OCI-LY7 (cell line): ENCODE data around the gene GHDC. TPM values are rescaled to one million over a fixed set of nuclear protein-coding genes. Genes with fewer than 3 reads are reported as not detected.
"Not testable (repeated sequence)": the region's sequence is repeated elsewhere in the genome, so short reads cannot be mapped to it uniquely, and the experiment has no call there.

Experiments used
- BruUV-seq: library from RNA; stranded (reverse); fragments of 400-500 nt; replicated peaks from 2 replicates; lab custom pipeline; 2021; lab: Mats Ljungman, UMichigan
- CTCF ChIA-PET: fragments of 300-600 bp; sonication (Branson Sonifier 250); formaldehyde crosslinking; loops from one replicate; lab custom pipeline; 2022; ENCODE audit warnings: antibody characterized with exemption; ENCODE audit not compliant: unreplicated experiment; lab: Charles Lee
- POLR2A ChIA-PET: fragments of 300-600 bp; sonication (Branson Sonifier 250); formaldehyde crosslinking; loops from one replicate; lab custom pipeline; 2022; ENCODE audit warnings: antibody characterized with exemption; lab: Charles Lee
- DNase-seq: peaks from one replicate; pipeline ENCODE4 v3.0.0-alpha.2; 2015; ENCODE audit warnings: low spot score
- H2AFZ ChIP-seq: fragments of 200-600 bp; sonication (generic), shearing (Covaris generic); 2 replicates; pipeline ENCODE4 v1.6.1; 2014; ENCODE audit warnings: mild to moderate bottlenecking, antibody characterized with exemption, low read length, moderate library complexity
- H3K27ac ChIP-seq: fragments of 200-600 bp; sonication (generic); 2 replicates; pipeline ENCODE4 v1.5.1; 2014; ENCODE audit warnings: mixed run types, low read depth, mild to moderate bottlenecking, moderate library complexity, low read length, inconsistent platforms; ENCODE audit not compliant: poor library complexity, severe bottlenecking
- H3K36me3 ChIP-seq: fragments of 200-600 bp; sonication (generic); 2 replicates; pipeline ENCODE4 v1.6.1; 2014; ENCODE audit warnings: mild to moderate bottlenecking, antibody characterized with exemption, low read length, moderate library complexity, mixed read lengths; ENCODE audit not compliant: insufficient read depth
- H3K4me1 ChIP-seq: fragments of 200-600 bp; sonication (generic); 2 replicates; pipeline ENCODE4 v1.5.1; 2014; ENCODE audit warnings: mild to moderate bottlenecking, low read length; ENCODE audit not compliant: insufficient read depth, poor library complexity, severe bottlenecking
- H3K4me2 ChIP-seq: fragments of 200-600 bp; sonication (generic); 2 replicates; pipeline ENCODE4 v1.6.1; 2014; ENCODE audit warnings: mild to moderate bottlenecking, low read length
- H3K4me3 ChIP-seq: fragments of 200-600 bp; sonication (generic); 2 replicates; pipeline ENCODE4 v1.5.1; 2014; ENCODE audit warnings: mild to moderate bottlenecking, low read depth, low read length; ENCODE audit not compliant: poor library complexity, severe bottlenecking
- H3K79me2 ChIP-seq: fragments of 200-600 bp; sonication (generic); 2 replicates; pipeline ENCODE4 v1.6.1; 2016; ENCODE audit warnings: low read depth, mild to moderate bottlenecking, low read length, moderate library complexity, mixed read lengths; ENCODE audit not compliant: insufficient read depth
- H3K9me2 ChIP-seq: fragments of 200-600 bp; sonication (generic); 2 replicates; pipeline ENCODE4 v1.6.1; 2016; ENCODE audit warnings: mild to moderate bottlenecking, low read length, mixed read lengths; ENCODE audit not compliant: insufficient read depth
- H3K9me3 ChIP-seq: fragments of 200-600 bp; sonication (generic); 2 replicates; pipeline ENCODE4 v1.6.1; 2014; ENCODE audit warnings: mild to moderate bottlenecking, mixed run types, low read length, mixed read lengths
- H4K20me1 ChIP-seq: fragments of 200-600 bp; sonication (generic); 2 replicates; pipeline ENCODE4 v1.6.1; 2014; ENCODE audit warnings: mild to moderate bottlenecking, antibody characterized with exemption, low read length, moderate library complexity, mixed read lengths; ENCODE audit not compliant: insufficient read depth
- CTCF ChIP-seq: fragments of 200-600 bp; sonication (generic); conservative IDR thresholded peaks from 2 replicates; pipeline ENCODE4 v1.5.1; 2014; ENCODE audit warnings: mild to moderate bottlenecking, antibody characterized with exemption, low read length, moderate library complexity, mixed read lengths
- EZH2phosphoT487 ChIP-seq: fragments of 200-600 bp; sonication (generic); IDR thresholded peaks from 2 replicates; pipeline ENCODE4 v1.6.1; 2018; ENCODE audit warnings: low read depth, borderline replicate concordance, mild to moderate bottlenecking, mixed run types, antibody characterized with exemption, low read length, moderate library complexity, mixed read lengths
- intact Hi-C: fragments of 100-400 bp; cut with micrococcal nuclease; formaldehyde crosslinking; loops from one replicate; pipeline ENCODE4 v1.10.0; 2022; ENCODE audit not compliant: unreplicated experiment
- total RNA-seq, 2 experiments: library from RNA; depleted of rRNA in 1 of 2; stranded (reverse); fragments of >200 nt in 1 of 2; shearing (Covaris generic) in 1 of 2; gene quantifications; 2 replicates each; pipeline ENCODE4 v1.2.3, GENCODE V29; 2014 to 2022

The GHDC gene
- total RNA-seq, 2 experiments from 2014 or later = 30.0 to 33.2 TPM

- H3K27ac ChIP-seq = no peak overlapping the region
- H3K79me2 ChIP-seq = no peaks in the 10 kb centered on the region
- TF ChIP-seq EZH2phosphoT487 (no peak), CTCF (no peak)
- peaks cover 21% of the 10 kb centered on the region for H3K36me3 ChIP-seq
- no TSS peak for BruUV-seq
- no peak for DNase-seq
- no peak overlapping the region for H3K4me3 ChIP-seq
- H3K9me2 ChIP-seq = no peaks in the 10 kb centered on the region
- no peaks in the 10 kb centered on the region for H3K4me1 ChIP-seq
- no peaks in the 10 kb centered on the region for H4K20me1 ChIP-seq
- H3K4me2 ChIP-seq = no peak overlapping the region
- H3K9me3 ChIP-seq = no peaks in the 10 kb centered on the region
- CTCF ChIA-PET = no interaction called here
- intact Hi-C loops = no loop called here
- no peak overlapping the region for H2AFZ ChIP-seq
- POLR2A ChIA-PET = no interaction called here
These were observed 15.8 kb upstream of the GHDC start for GRCh38 chr17:42210046-42210445.

- peaks cover 21% of the 10 kb centered on the region for H3K36me3 ChIP-seq
- H3K79me2 ChIP-seq, H4K20me1 ChIP-seq, H3K4me3 ChIP-seq, H3K9me3 ChIP-seq, H3K9me2 ChIP-seq, CTCF ChIA-PET, intact Hi-C loops, H3K4me2 ChIP-seq, BruUV-seq, H3K27ac ChIP-seq, H2AFZ ChIP-seq, POLR2A ChIA-PET, DNase-seq, H3K4me1 ChIP-seq: not testable (repeated sequence)
These were observed 11.9 kb upstream of the GHDC start for GRCh38 chr17:42206153-42206612.

GRCh38 chr17:42203354-42203753, 9.1 kb upstream of the GHDC start:
- H3K27ac ChIP-seq = no peak overlapping the region
- DNase-seq = no peak
- BruUV-seq = no TSS peak
- no peaks in the 10 kb centered on the region for H3K9me3 ChIP-seq
- peaks cover 6% of the 10 kb centered on the region for H3K4me1 ChIP-seq
- intact Hi-C loops = no loop called here
- no peaks in the 10 kb centered on the region for H3K9me2 ChIP-seq
- H3K4me3 ChIP-seq = no peak overlapping the region
- CTCF ChIA-PET = no interaction called here
- H2AFZ ChIP-seq = no peak overlapping the region
- no peaks in the 10 kb centered on the region for H3K79me2 ChIP-seq
- H4K20me1 ChIP-seq = no peaks in the 10 kb centered on the region
- POLR2A ChIA-PET = no interaction called here
- H3K4me2 ChIP-seq = no peak overlapping the region
- TF ChIP-seq CTCF = no peak
- TF ChIP-seq EZH2phosphoT487 = no peak
- H3K36me3 ChIP-seq = peaks cover 8% of the 10 kb centered on the region
